G401 (cell line): Measurements from ENCODE around the gene RORB. TPM values are rescaled to one million over a fixed set of nuclear protein-coding genes. Genes with fewer than 3 reads are reported as not detected.

Experiments used
- DNase-seq: peaks from one replicate; pipeline ENCODE4 v3.0.0-alpha.2; 2015; ENCODE audit warnings: low spot score
- in situ Hi-C: cut with HindIII; loops from 2 replicates; pipeline ENCODE4 v1.10.0; 2016; ENCODE audit warnings: low sequenced_read_pairs, mixed read lengths
- total RNA-seq: library from RNA; depleted of rRNA; stranded (reverse); fragments of >200 nt; shearing (Covaris generic); gene quantifications from 2 replicates; pipeline ENCODE4 v1.2.3, GENCODE V29; 2014; rRNA removed

The RORB gene
- not detected in 2 replicates for total RNA-seq

- DNase-seq, result peak; percentile 22
- in situ Hi-C loops, result no loop called here
Measured at GRCh38 chr9:74496819-74497747, at the start of gene RORB. Gene RORB, plus strand, starts transcription at chr9:74497335. Its CDS starts 642 bp downstream, at chr9:74497977.

DNA sequence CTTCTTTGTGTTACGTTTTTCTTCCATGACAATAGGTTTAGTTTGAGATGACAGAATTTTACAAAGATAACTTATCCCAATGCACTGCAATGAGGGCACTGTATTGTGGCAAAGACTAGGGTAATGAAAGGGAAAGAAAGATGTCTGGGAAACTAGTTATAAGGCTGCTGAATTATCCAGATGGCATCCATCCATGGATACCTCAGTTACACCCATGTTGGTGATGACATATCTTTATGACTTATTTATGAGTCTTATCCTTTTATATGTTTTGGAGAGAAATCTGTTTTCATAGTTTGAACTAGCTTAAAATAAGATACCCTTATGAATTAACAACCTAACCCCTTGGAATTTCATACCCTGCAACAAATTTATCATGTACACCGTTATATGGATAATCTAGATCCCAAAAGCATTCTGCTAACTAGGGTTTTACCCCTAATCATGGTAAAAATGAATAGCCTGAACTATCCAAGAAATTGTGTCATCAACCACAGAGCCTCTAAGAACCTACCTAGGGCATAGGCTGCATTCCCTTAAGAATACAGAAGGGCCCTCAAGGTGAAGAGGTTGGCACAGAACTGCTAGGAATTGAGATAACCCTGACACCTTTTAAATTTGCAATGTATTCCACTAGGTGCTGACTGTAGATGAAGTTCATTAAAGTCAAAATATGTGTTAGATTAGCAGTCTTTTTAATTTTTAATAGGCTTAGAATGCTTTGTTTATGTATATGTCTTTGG lies 49.5 kb upstream of the RORB start:
- in situ Hi-C loops, result no loop called here
- no peak for DNase-seq

- DNase-seq, result no peak
- in situ Hi-C loops, result no loop called here
Measured at GRCh38 chr9:74449060-74449459, 48.1 kb upstream of the RORB start.

DNA sequence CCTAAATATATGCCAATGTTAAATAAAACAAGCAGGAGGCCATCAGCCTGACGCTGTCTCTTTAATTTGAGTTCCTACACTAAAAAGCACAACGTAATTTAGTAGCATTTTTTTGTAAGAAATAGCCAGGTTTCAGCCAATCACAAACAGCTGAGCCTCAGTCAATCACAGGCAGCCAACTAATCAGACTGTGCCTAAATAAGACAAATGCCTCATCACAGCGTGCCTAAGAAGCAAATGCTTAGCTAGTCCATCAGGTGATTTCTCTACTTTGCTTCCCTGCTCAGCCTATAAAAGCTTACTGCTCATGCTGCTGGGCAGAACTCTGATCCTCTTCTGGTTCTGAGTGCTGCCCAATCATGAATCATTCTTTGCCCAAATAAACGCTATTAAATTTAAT lies 38.3 kb upstream of the RORB start:
- no peak for DNase-seq
- in situ Hi-C loops, result no loop called here

DNA sequence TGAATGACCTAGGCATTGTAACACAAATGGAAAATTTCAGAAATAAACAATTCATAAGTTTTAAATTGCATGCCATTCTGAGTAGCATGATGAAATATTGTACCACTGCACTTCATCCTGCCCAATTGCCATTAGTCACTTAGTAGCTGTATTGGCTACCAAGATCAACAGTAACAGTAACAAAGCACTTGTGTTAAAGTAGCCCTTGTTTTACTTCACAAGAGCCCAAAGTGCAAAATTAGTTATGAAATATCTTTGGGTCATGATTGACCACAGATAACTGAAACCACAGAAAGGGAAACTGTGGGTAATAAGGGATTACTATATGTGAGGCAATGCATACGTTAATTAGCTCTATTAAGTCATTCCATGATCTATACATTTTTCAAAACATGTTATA lies 33.3 kb upstream of the RORB start:
- in situ Hi-C loops, result no loop called here
- no peak for DNase-seq

DNA sequence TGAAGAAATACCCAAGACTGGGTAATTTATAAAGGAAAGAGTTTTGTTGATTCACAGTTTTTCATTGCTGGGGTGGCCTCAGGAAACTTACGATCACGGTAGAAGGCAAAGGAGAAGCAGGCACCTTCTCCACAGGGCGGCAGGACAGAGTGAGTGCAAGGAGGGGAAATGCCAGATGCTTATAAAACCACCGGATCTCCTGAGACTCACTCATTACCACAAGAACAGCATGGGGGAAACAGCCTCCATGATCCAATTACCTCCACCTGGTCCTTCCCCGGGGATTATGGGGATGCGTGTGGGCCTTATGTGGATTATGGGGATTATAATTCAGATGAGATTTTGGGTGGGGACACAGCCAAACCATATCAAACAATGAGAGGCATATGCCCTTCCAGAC lies 18.5 kb upstream of the RORB start:
- no peak for DNase-seq
- in situ Hi-C loops, result no loop called here

- in situ Hi-C loops, result no loop called here
- no peak for DNase-seq
Measured at GRCh38 chr9:74479711-74480110, 17.4 kb upstream of the RORB start.

DNA sequence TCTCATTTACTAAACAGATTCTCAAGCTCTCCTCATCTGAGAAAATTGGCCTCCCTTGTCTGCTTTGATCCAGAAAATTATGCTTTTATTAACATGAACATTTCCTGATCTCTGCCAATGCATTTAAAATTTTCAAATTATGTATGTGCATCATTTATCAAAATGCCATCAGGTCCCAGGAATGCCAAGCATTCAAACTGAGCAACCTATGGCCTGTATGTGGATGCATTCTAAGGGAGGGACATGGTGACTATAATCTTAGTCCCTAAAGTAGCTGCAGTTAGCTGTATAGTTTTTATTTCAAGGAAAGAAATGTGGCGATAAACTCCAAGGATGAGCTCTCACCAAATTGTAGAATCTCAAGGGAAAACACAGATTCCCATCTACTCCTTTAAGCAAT lies 9.7 kb upstream of the RORB start:
- in situ Hi-C loops, result no loop called here
- DNase-seq, result no peak

DNA sequence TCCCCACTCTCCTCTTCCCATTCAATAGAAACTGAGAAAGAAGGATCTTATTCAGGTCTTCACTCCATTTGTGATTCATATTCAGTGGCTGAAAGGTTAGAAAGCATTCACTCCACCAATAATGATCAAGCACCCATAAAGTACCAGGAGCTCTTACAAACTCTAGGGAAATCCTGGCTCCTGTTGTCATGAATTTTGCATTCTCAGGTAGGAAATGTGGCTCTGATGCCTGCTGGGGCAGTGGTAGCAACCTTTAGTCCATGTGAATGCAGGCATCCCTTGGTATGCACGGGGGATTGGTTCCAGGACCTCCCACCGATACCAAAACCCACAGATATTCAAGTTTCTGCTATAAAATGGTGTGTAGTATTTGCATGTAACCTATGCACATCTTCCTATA lies 3.6 kb upstream of the RORB start:
- in situ Hi-C loops, result no loop called here
- DNase-seq, result no peak

DNA sequence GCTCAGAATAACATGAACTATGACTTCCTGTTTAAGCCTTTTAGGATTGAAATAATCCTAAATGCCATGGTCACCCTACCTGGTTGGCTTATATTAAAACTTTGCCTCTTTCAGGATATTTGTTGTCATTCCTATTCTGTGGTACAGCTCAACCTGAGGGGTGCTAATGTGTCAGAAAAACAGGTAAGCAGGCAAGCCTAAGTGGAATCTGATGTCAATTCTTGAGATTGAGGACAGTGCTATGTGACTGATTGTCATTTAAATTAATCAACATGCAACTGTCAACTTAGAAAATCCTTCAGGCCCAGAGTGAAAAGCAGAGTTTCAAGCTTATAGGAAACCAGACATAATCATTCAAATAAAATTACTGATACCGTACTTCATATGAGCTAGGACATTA lies 2.6 kb upstream of the RORB start:
- in situ Hi-C loops, result no loop called here
- no peak for DNase-seq

DNA sequence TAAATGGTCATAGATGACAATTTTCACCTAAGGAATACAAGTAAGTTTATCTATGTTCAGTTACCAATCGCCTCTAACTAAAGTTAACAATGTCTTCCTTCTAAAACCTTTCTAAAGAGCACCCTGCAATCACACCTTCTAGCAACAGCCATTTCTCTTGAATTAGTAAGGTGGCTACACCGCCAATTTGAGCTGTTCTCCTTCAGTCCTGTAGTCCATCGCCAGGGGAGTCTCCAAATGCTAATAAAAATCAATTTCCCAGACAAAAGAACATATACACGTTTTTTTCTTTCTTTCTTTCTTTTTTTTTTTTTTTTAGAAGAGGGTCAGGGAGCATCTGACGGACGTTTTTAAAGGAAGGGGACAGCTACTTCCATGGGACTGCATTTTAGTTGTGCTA lies 729 bp upstream of the RORB start:
- in situ Hi-C loops, result no loop called here
- no peak for DNase-seq

- no peak for DNase-seq
- in situ Hi-C loops, result no loop called here
Measured at GRCh38 chr9:74497748-74498620, 849 bp downstream of the RORB start.

- in situ Hi-C loops, result no loop called here
- DNase-seq, result no peak
Measured at GRCh38 chr9:74498621-74499095, 1.5 kb downstream of the RORB start.

DNA sequence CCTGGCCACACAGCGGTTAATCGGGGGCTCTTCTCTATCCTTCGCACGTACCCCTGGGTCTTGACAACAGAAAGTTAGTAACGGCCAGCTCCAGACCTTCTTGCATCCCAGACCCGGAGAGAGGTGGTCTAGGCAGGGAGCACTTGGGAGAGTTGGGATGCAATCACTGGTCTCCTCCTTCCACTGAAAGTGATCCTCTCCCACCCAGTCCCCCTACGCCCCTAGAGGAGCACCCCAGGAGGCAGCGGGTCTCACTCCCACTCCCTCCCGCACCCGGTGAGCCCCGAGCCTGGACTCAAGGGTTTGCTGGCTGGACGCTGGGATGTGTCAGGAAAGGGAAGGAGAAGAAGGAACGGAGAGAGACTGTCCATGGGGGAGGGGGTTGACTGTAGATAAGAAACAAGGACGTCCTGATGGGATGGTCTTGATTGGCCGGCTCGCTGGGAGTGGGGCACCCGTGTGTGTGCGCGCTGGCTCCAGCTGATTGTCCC lies 2.0 kb downstream of the RORB start:
- in situ Hi-C loops, result no loop called here
- DNase-seq, result no peak

DNA sequence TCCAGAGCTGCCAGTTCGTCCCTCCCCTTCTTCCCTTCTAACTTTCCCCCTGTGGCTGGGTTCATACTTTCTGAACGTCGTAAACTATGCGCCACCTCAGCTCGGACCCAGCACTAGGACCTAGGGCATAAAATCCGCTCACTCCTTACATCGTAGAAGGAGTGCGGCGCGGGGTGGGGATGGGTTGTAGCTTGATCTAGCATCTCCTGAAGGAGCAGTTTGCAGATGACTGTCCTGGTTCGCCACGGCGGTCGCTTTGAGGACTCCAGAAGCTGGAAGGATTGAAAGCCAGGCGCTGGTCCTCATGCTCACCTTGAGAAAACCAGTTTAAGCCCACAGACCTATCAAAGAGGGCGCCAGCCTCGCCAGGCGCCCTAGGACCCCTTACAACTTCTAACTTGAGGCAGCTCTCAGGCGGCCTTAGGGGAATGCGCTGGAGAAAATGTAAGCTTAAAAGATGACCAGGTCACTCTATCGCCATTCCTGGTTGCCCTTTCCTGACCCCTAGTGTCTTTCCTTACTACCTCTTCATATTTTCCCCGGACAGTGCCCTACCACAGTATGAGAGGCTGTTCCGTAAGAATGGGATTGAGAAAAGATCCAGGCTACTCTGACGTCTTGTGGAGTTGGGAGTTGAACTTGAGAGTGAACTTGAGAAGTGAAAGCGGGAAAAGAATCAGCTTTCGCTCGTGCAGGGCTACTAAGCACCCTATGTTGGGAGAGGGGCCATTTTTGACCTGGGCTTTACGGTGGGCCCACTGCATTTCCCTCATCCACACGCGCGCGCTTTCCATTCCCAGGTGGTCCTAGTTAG lies 2.8 kb downstream of the RORB start:
- no peak for DNase-seq
- in situ Hi-C loops, result no loop called here

DNA sequence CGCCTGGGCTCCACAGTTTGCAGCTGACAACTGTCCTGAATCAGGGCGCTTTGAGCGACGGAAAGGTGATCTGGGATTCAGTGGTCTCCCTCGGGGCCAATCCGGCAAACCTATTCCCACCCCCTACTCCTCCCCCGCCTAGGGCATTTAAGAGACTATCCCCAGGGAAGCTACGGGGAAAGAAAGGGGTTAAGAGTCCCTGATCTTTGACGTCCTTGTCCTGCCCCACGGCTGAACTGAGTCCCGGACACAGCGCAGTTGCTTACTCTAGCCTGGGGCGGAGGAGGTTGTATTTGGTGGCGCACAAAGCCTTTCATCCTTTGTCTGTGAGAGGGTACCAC lies 3.4 kb downstream of the RORB start:
- in situ Hi-C loops, result no loop called here

GRCh38 chr9:74501570-74501969 lies 4.4 kb downstream of the RORB start:
- no peak for DNase-seq

More for the DNA sequence above, 3.4 kb downstream of the RORB start:
- DNase-seq, result no peak

DNA sequence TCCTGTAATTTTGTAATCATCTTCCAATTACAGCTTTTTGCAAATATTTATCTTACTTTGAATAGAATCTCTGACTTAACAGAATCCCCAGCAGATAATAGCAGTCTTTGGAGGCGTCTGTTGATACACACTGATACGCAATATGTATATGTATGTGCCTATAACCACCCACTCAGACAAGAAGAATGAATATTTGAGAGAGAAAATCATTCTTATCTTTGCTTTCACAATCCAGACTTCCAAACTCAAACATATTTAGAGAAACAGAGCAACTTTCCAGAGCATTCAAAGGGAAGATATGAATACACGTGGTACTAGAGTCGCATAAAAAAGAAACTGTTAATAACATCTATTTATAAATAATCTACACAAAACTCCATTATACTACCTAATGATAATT lies 6.1 kb downstream of the RORB start:
- in situ Hi-C loops, result no loop called here
- DNase-seq, result no peak

More at GRCh38 chr9:74501570-74501969, 4.4 kb downstream of the RORB start:
- in situ Hi-C loops, result no loop called here
